Uterus (tissue), 2 donors: ENCODE data around the gene SPON1.

Experiments used
- CTCF ChIP-seq, 4 experiments: fragments of 200-600 bp in 2 of 4; fragments of 450-650 bp in 2 of 4; sonication (generic) in 2 of 4; IDR thresholded peaks; one replicate each; pipeline ENCODE4 v1.5.1; 2016 to 2019; ENCODE audit warnings: antibody characterized with exemption in 4 of 4, mild to moderate bottlenecking in 2 of 4, moderate library complexity in 1 of 4
- POLR2A ChIP-seq, 2 donors: fragments of 450-650 bp; IDR thresholded peaks; one replicate each; pipeline ENCODE4 v1.6.1; 2016; ENCODE audit warnings: antibody characterized with exemption in 2 of 2, mild to moderate bottlenecking in 1 of 2, moderate library complexity in 1 of 2

GRCh38 chr11:14041565-14041964, 79.0 kb downstream of the SPON1 start:
- no peak for TF ChIP-seq CTCF (IDR thresholded peaks at IDR 0.05)
- no peak for TF ChIP-seq POLR2A (IDR thresholded peaks at IDR 0.05)
